Right lung (tissue), 10 donors: Measurements from ENCODE around the gene SORCS2. TPM values are rescaled to one million over a fixed set of nuclear protein-coding genes. Genes with fewer than 3 reads are reported as not detected.
A peak's percentile ranks its signal among the peaks of the same experiment; 100 is the strongest.

ENCODE experiments used
- DNase-seq, 2 donors: peaks; one replicate each; pipeline ENCODE4 v3.0.0-alpha.2; 2013
- long read RNA-seq, 8 donors: transcript quantifications; one replicate each; lab custom pipeline, GENCODE V29; 2026
- polyA plus RNA-seq, 5 donors: library from polyadenylated mRNA; unstranded; fragments of 120-200 nt; gene quantifications; one replicate each; pipeline versions ENCODE4 v1.2.1 to v1.2.3, GENCODE V29; 2013; ENCODE audit warnings: inconsistent platforms in 1 of 5, low replicate concordance in 1 of 5; ENCODE audit not compliant: insufficient read length in 5 of 5, insufficient read depth in 1 of 5

Gene SORCS2
- polyA plus RNA-seq: 1 to 10 TPM; 4.8 to 8.6 (median 5.8) TPM
- long read RNA-seq, donor 1: 0 reads
- long read RNA-seq, donor 2: 0 reads
- long read RNA-seq, donor 3: 0 reads
- long read RNA-seq, donor 4: 0 reads
- long read RNA-seq, donor 5: 0 reads
- long read RNA-seq, donor 6: 0 reads
- long read RNA-seq, donor 7, partial matches to known transcripts: 0 of 1 reads
- long read RNA-seq, donor 7, other reads (novel, unspliced or antisense): 0 of 1 reads
- long read RNA-seq, donor 8: 0 reads

DNA sequence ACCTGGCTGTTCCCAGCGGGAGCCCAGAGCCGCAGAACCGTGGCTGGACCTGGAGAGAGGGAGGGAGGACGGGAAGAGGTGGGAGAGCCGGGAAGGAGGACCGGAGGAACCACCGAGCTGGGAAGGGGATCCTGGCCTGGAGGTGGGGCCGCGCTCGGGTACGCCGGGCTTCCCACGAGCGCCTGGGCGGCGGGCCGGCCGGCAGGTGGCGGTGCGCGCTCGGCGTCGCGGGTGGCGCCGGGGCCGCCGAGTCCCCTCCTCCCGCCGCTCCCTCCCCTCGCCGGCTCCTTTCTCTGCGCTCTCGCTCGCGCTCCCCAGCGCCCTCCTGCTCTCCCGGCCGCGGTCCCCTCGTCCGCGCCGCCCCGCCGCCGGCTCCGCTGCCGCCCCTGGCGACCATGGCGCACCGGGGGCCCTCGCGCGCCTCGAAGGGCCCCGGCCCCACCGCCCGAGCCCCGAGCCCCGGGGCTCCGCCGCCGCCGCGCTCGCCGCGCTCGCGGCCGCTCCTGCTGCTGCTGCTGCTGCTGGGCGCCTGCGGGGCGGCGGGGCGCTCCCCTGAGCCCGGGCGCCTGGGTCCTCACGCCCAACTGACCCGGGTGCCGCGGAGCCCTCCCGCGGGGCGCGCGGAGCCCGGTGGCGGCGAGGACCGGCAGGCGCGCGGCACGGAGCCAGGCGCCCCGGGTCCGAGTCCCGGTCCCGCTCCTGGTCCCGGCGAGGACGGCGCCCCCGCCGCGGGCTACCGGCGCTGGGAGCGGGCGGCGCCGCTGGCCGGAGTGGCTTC is at the start of gene SORCS2:
Gene SORCS2, plus strand, starts transcription at position 287 of the 778 bp plus-strand sequence.
- DNase-seq: peak in 1 of 2 donors; percentile 58

DNA sequence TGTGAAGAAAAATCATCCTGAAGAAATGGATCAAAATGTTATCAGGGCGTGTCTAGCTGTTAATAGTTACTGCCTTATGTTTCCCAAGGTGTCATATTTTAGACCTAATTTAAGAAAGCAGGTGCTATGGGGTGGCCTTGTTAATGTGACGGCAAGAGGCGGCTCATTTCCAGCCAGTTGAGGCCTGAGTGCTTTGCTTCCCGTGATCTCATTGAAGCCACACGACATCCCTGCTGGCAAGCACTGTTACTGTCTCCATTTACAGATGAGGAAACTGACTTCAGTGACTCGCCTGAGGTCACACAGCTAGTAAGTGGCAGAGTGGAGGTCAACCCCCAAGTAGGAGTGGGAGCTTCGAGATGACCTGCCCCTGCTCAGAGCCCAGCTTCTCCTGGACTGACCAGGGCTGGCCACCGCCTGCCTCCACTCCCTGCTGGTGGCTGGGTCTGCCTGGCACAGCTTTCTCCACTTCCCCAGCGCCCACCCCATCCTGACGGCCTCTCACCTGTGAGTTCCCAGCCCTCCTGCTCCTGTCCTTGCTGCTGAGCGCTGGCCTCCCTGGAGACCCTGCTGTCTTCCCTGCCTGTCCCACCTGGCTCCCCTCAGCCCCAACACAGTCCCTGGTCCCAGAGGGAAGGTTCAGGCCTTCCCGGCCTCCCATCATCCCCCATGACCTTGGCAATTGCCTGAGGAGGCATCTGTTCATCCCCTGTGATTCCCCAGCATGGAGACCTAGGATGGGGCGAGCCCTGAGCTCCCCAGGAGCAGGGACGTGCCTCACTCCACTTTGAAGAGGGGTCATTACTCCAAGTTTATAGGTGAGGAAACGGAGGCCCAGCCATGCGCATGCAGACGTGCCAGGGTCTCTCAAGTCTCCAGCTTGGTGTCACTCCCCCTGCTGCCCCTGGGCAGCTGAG is 47.7 kb upstream of the SORCS2 start:
- no peak for DNase-seq

DNA sequence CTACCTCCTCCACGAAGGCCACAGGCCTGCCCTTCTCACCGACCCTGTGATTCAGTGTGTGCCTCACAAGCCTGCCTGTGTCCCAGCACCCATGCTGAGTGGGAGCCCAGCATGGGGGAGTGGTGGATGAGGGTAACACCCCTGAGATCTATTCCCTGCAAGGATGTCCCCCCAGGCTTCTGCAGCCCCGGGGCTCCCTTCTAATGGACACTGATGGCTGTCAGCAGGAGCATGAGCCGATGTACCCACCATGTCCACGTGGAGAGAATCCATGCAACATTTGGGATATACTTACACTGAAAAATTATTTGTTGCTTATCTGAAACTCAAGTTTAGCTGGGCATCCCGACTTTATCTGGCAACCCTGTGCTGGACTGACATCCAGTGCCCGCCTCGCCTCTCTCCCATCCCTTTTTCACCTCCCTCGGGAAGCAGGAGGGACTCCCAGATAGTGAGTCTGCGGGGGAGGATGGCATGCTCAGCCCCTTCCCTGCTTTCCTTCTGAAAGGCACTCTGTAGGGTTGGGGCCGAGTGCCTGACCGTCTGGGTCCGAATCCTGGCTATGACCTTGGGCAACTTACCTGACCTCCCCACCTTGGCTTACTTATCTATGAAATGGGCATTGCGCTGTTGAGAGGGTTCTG is 46.9 kb upstream of the SORCS2 start:
- no peak for DNase-seq

DNA sequence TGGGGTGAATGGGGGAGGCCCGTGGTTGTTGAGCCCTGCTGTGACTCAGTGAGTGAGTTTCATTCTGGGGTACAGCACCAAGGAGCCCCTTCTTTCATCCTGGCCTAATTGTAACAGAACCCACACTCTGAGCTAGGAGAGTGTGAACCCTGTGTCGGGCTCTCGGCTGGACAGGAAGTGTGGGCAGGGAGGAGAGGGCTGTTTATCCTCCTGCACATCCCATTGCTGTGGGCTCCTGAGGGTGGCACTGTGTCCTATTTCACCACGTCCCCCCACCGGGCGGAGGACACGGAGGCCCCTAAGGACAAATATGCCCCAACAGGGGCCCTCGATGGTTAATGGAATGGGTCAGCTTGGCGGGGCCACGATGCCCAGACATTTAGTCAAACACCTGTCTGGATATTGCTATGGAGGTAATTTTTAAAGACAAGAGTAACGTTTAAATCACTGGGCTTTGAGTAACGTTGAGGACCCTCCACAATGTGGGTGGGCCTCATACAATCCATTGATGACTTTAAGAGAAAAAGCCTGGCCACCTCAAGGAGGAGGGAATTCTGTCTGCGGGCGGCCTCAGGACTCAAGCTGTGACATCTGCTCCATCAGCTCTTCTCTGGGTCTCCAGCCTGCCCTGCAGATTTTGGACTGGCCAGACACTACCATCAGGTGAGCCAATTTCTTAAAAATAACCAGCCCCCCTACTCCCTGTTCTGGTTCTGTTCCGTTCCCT is 46.1 kb upstream of the SORCS2 start:
- DNase-seq: no peak

DNA sequence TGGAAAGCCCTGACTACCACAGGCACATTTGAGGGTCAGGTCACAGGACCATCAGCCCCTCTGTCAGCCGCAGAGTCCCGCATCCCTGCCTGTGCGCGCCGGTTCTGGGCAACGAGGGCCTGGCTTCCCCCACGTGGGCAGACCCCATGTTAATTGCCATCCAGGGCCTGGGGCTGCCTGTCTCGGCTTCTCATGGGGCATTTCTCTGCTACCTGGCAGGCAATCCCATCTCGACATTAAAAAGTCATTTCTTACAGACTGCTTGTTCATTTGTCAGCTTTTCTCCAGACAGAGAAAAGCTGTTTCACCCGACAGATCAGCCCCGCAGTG is 45.6 kb upstream of the SORCS2 start:
- no peak for DNase-seq

DNA sequence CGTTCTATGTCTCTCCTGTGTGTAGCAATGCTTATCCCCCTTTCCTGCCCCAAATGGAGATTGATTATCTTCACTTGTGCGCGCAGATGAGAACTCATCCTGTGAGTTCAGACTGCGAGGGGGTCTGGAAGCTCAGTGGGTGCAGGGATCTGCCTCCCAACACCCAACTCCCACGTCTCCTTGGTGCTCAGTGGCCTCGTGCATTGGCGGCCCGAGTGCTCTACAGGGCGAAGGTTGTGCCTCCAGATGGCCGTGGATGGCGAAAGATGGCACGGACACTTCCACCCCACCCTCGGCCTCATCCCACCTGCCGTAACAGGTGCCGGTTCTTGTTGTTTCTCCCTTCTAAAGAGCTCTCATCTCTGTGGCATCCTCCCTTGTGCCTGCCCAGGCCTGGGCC is 45.1 kb upstream of the SORCS2 start:
- DNase-seq: no peak

DNA sequence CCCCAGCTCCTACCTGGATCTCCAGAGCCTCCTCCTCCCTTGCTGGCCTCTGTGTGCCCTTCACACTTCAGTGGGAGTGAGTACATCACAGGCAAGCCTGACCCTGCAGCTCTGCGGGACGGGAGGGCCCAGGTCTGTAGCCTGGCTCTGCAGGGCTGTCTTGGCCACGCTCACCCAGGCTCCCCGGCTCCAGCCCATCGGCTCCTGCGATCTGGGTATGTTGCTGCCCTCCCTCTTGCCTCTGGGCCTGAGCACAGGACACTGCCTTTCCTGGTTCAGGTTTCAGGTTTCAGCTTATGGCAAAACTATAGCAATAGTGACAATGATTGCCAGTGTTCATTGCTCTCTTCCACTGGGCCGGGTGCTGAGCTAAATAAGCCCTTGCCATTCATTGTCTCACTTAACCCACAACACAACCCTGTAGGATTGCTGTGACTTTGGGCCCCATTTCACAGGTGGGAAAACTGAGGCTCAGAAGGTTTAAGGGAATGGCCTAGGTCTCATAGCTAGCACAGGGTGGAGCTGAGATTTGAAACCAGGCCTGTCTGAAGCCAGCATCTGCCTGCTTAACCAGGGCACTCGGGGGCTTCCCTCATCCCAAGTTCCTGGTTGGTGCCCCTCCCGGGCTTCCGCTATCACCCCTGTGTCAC is 44.6 kb upstream of the SORCS2 start:
- no peak for DNase-seq

DNA sequence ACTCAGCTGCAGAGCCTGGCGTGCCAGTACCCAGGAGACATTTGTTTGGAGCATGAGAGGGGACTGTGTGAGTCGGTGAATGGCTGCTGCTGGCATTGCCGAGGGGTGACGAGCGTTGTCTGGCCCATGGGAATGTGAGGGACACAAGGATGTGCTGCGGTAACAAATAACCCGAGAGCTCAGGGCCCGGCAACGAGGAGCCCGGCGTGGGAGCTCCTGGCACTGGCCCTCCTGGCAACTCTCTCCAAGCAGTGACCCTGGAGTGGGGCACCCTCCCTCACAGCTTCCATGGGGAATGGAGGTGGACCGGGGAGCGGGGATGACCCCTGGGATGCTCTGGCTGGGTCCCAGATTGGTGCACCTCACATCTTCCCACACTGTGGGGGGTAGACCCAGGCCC is 44.0 kb upstream of the SORCS2 start:
- DNase-seq: no peak

DNA sequence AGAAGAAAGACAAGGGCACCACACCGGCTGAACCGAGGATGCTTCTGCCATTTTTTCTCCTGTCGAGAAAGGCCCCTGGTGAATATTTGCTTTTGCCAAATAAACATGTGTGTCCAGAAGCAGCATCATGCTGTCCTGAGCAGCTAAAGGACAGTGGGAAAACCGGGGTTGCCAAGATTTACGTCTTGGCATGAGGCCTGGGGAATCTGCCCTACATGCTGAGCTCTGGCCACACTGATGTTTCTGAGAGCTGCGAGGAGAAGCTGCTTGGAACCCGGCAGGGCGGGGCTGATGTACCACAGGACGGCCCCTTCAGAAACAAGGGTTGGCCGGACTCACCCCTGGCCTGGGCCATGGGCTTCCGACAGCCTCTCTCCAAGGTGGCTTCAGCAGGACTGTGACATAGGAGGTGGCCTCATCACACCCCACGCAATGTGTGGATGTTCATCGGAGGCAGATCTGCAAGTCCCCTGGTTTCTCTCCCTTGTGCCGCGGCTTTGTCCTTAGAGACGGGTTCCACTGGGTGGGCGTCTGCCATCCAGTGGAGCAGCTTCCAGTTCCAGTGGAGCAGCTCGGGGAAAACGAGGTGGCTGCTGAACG is 42.2 kb upstream of the SORCS2 start:
- DNase-seq: no peak

DNA sequence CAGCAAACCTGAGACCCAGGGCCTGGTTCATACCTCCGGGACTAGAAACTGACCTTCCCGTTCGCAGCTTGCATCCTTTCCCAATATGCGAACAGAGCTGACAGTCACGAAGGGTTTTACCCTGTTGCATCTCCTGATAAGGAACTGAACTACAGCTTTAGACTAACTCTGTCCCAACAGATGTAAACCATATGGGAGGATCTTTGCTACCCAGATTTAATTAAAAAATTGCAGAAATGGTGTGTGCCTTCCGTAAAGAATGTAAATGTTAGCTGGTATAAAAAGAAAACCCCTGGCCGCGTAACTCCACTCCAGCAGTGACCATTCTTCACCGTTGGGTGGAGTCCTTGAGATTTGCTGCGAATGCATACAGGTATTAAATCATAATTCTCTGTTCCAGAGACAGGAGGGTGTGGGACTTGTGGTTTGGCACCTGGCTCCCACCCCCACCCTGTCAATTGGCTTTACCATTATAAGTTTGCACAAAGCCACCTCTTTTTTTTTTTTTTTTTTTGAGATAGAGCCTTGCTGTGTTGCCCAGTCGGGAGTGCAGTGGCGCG is 40.6 kb upstream of the SORCS2 start:
- no peak for DNase-seq

DNA sequence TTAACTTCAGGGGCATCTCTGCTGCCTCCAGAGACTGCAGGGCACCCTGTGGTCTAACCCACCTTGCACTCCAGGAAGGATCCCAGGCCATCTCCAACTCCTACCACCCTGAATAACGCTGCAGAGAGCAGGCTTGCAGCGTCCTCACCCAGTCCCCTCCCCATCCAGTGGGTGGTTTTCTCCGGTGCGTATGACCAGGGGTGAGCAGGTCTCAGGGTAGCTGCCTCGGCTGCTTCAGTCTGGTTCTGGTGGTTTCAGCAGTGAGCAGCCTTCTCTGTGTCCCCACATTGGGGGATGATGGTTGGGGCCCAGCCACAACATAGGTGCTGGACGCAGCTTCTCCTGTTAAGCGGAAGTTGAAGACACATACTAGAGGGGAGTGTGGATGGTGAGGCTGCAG is 38.6 kb upstream of the SORCS2 start:
- no peak for DNase-seq

DNA sequence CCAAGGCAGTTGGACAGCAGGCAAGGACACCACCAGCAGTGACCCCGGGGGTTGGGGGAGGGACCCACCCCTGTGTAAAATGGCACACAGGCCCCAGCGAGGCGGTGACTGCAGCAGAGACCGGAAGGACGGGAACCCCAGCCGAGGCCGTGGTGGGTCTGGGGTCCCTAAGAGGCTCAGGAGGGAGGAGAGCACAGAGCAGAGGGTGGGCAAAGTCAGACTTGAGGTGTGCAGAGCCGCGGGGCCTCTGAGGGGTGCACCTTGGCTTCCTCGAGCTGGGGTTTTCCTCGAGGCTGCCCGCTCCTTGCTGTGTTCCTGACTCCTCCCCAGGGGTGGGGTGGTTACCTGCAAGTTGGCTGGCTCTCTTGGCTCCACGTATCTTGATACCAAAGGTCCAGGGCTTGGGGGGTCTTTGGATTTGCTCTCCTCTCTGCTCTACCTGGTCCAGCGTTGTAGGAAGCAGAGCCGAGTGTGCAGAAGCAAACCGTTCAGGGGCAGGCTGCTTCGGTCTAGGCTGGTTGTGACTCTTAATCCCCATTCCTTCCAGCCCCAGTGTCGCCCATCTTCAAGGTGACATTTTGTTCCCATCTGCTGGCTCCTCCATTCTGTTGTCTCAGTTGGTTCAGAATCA is 37.9 kb upstream of the SORCS2 start:
- no peak for DNase-seq

DNA sequence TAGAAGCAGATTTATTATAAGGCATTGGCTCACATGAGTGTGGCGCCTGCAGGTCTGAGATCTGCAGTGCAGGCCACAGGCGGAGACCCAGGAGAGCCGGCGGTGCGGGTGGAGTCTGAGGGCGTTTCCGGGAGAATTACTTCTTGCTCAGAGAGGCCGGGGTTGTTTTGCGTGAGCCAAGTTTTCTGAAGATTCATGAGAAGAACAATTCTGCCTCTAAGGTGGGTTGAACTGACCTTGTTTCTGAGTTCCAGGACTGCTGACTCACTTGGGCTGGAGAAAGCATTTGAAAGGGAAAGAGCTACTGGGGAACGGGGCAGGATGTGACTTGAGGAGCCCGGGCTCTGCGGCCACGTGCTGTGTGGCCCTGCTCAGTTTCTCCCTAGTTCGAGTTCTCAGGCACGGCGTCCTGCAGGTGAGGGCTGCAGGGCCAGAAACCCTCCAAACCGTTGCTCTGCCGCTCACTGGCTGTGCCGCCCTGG is 36.7 kb upstream of the SORCS2 start:
- DNase-seq: no peak

DNA sequence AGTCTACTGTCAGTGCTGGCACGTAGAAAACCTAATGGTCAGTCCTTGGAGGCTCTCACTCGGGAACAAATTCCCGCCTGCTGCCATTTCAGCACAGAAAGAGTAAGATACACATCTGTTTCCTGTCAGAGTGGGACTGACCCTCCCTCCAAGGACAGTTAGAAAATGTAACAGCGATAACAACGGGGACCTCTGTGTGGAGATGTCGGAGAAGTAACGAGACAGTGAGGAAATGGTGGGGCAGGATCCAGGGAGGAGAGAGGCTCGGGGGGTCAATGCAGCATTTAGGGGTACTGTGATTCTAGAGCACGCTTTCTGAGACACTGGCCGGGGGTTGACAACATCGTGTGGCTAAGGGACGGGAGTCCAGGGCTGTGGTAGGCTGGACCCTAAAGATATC is 36.0 kb upstream of the SORCS2 start:
- no peak for DNase-seq

DNA sequence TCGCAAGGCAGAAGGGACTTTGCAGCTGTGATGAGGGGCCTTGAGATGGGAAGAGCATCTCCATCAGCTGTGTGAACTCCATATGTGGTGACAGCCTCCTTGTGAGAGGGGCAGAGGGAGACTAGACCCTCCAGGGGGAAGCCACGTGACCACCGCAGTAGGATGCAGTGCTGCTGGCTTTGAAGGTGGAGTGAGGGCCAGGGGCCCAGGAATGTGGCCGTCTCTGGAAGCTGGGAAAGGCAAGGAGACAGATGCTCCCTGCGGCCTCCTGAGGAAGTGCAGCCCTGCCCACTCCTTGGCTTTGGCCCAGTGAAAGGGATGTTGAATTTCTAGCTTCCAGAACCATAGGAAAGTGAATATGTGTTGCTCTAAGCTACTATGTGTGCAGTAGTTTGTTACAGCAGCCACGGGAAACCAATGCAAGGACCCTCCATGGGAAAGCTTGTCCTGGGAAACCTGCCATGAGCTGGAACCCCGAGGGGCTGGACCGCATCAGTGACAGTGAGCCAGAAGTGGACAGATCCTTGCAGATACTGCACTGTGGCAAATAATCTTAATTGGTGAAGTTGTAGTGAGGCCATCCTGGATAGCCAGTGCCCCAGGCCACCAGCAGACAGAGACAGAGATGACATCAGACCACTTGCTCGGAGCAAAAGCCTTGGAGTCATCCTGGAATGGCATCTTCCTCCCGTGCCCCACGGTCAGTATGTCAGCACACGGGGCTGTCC is 35.4 kb upstream of the SORCS2 start:
- peak in 1 of 2 donors; percentile 40 for DNase-seq

DNA sequence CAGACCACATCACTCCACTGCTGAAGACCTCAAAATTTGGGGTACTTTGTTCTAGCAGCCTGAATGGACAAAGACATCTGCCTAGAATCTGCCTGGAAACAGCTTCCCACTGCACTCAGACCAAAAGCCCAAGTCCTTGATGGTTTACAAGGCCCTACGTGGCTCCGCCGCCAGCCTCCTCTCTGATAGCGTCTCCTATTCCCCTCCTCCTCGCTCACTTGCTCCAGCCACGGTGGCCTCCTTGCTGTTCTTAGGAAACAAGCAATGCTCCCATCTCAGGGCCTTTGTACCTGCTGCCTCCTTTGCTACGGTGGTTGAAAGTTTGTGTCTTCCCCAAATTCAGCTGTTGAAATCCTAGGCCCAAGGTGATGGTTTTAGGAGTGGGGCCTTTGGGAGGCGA is 34.7 kb upstream of the SORCS2 start:
- DNase-seq: no peak

DNA sequence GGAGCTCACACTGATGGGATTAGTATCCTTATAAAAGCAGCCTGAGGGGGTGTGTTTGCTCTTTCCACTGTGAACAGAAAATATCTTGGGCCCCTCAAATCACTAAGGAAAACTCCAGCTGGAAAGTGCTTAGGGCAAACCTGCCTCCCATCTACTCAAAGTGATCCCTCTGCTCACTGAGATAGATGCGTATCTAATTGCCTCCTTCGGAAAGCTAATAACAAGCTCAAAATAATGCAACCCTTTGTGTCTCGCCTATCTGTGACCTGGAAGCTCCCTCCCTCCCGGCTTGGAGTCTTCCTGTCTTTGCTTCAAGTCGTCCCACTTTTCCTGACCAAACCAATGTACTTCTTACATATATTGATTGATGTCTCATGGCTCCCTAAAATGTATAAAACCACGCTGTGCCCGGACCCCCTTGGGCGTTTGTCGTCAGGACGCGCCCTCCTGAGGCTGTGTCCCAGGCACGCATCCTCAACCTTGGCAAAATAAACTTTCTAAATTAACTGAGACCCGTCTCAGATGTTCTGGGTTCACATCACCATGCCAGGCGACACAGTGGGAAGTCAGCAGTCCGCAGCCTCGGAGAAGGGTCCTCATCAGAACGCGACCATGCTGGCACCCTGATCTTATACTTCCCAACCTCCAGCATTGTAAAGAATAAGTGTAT is 34.1 kb upstream of the SORCS2 start:
- no peak for DNase-seq

DNA sequence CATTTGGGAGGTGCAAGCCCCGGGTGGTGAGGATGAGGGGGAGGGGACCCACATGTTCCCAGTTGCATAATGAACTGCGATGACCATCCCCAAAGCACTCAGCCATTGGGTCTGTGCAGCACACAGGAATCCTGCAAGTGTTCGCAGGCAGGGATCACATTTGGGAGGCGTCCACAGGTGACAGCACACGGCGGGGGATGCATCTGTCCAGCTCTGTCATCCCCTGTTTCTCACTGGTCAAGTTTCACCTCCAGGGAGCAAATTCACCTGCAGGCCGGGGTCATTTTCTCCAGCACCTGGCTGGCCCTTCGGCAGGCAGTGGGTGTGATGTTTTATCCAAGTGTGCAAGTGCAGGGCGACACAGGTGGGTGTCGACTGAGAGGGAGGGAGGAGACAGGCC is 33.3 kb upstream of the SORCS2 start:
- DNase-seq: no peak
